Stomach smooth muscle (tissue), 2 donors: ENCODE measurements around the gene PDZK1IP1.

Source experiments
- H3K27ac ChIP-seq: one replicate; pipeline ENCODE4 v1.7.0; 2013; ENCODE audit warnings: mild to moderate bottlenecking, low read length, inconsistent platforms
- H3K27me3 ChIP-seq, 2 donors: one replicate each; pipeline ENCODE4 v1.7.0; 2013; ENCODE audit warnings: low read length in 2 of 2; ENCODE audit not compliant: insufficient read depth in 2 of 2, control insufficient read depth in 1 of 2
- H3K36me3 ChIP-seq, 2 donors: one replicate each; pipeline ENCODE4 v1.7.0; 2013; ENCODE audit warnings: low read length in 2 of 2; ENCODE audit not compliant: control insufficient read depth in 2 of 2, insufficient read depth in 2 of 2
- H3K4me1 ChIP-seq: one replicate; pipeline ENCODE4 v1.7.0; 2013; ENCODE audit warnings: low read length; ENCODE audit not compliant: control insufficient read depth, insufficient read depth
- H3K4me3 ChIP-seq, 2 donors: one replicate each; pipeline ENCODE4 v1.7.0; 2013; ENCODE audit warnings: low read length in 2 of 2
- H3K9ac ChIP-seq, 2 donors: one replicate each; pipeline ENCODE4 v1.7.0; 2013; ENCODE audit warnings: low read length in 2 of 2, mild to moderate bottlenecking in 1 of 2
- H3K9me3 ChIP-seq, 2 donors: one replicate each; pipeline ENCODE4 v1.7.0; 2013; ENCODE audit warnings: low read length in 2 of 2; ENCODE audit not compliant: control insufficient read depth in 2 of 2
- donor health status: healthy.
- donor health status: Pancreatic carcinoma.

PDZK1IP1 gene

DNA sequence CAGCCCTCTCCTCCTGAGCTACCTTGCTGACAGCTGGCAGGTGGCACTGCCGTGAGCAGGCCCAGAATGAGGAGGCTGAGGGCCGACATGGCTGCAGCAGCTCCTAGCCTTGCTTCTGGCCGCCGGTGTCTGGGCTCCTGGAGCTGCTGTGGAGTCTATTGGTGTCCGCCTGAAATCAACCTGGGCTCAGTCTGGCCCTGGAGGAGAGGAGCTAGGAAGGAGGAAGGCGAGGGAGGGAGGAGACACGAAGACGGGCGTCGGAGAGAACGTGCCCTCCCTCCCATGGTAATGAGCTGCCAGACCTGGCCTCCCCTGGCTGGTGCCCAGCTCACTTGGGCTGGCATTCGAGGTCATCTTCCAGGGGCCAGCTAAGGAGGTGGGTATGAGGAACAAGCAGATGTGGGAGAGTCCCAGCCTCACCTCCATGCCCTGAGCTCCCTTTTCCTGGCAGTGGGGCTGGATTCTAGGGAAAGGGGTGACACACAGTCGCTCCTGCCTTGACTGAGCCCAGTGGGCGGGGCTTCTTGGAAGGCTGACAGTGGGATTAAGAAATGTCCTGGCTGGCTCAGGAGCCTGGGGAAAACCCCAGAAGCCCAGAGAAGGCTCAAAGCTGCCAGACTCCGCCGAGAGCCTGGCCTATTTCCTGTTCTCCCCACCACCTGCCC is at the start of gene PDZK1IP1:
Gene PDZK1IP1 (minus strand): TSS at position 193 of the 665 bp plus-strand sequence. CDS start 104 bp downstream, at position 89.
- peak within 1 kb of the TSS in 1 of 2 donors; percentile 47 for H3K4me3 ChIP-seq
- peaks cover 25% of the 10 kb centered on the region for H3K4me1 ChIP-seq
- H3K27me3 ChIP-seq: peaks cover 1 to 3% of the 10 kb centered on the region in 2 donors
- H3K36me3 ChIP-seq: no peaks in the 10 kb centered on the region
- no peak within 1 kb of the TSS for H3K9ac ChIP-seq
- no peaks in the 10 kb centered on the region for H3K9me3 ChIP-seq
- peak within 1 kb of the TSS; percentile 24 for H3K27ac ChIP-seq

- Histone ChIP-seq H3K4me3 (no peak overlapping the region), H3K27me3 (peaks cover 8 to 23% of the 10 kb centered on the region in 2 donors), H3K9ac (no peak overlapping the region), H3K4me1 (no peaks in the 10 kb centered on the region), H3K9me3 (no peaks in the 10 kb centered on the region), H3K36me3 (no peaks in the 10 kb centered on the region), H3K27ac (no peak overlapping the region)
Observed at GRCh38 chr1:47238935-47239592, 49.2 kb upstream of the PDZK1IP1 start.

DNA sequence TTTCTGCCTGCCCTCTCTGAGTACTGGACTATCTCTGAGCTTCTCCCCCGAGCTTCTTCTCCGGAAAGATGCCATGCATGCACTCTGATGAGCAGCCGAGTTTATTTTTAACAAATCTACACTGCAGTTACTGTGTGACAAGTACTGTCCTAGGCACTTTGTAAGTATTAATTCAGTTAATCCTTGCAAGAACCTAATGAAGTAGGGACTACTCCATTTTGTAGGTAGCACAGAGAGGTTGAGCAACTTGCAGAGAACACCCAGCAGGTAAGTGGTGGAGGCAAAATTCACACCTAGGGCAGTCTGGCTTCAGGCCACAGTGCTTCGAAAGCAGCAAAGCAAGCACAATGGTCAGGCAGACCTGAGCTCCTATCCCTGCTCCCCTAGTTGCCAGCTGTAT is 46.0 kb upstream of the PDZK1IP1 start:
- Histone ChIP-seq H3K27me3 (peaks cover 36 to 38% of the 10 kb centered on the region in 2 donors), H3K4me1 (peaks cover 10% of the 10 kb centered on the region), H3K27ac (no peak overlapping the region), H3K9me3 (peaks cover 0 to 2% of the 10 kb centered on the region in 2 donors), H3K36me3 (no peaks in the 10 kb centered on the region), H3K9ac (no peak overlapping the region), H3K4me3 (no peak overlapping the region)

- H3K4me1 ChIP-seq: peaks cover 10% of the 10 kb centered on the region
- H3K36me3 ChIP-seq: no peaks in the 10 kb centered on the region
- H3K9me3 ChIP-seq: peaks cover 0 to 2% of the 10 kb centered on the region in 2 donors
- peaks cover 42% of the 10 kb centered on the region in 2 donors for H3K27me3 ChIP-seq
- no peak overlapping the region for H3K27ac ChIP-seq
- no peak overlapping the region for H3K9ac ChIP-seq
- no peak overlapping the region for H3K4me3 ChIP-seq
Observed at GRCh38 chr1:47235241-47235681, 45.4 kb upstream of the PDZK1IP1 start.

DNA sequence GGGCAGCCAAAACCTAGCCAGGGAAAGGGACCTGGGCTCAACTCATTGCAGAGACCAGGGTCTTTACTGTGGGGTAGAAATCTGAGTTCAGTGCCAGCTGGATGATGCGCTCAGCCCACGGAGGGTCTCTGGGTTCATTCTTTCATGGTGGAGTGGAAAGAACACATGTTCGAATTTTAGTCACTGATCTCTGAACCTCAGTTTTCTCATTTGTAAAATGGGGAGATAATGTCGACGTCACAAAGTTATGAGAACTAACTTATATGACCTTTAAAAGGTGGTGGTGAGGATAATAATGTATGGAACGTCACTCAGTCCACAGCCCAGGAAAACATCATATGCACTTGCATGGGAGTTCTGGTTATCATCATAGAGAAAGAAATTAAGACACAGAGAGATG is 43.4 kb upstream of the PDZK1IP1 start:
- Histone ChIP-seq H3K9ac (no peak overlapping the region), H3K4me1 (peaks cover 14% of the 10 kb centered on the region), H3K27me3 (peaks cover 62 to 63% of the 10 kb centered on the region in 2 donors), H3K27ac (no peak overlapping the region), H3K9me3 (peaks cover 0 to 2% of the 10 kb centered on the region in 2 donors), H3K4me3 (no peak overlapping the region), H3K36me3 (no peaks in the 10 kb centered on the region)

- Histone ChIP-seq H3K4me1 (peaks cover 14% of the 10 kb centered on the region), H3K9me3 (peaks cover 0 to 2% of the 10 kb centered on the region in 2 donors), H3K27ac (peak within 1 kb of the TSS; percentile 31), H3K9ac (peak within 1 kb of the TSS in 1 of 2 donors; percentile 29), H3K27me3 (peaks cover 69 to 71% of the 10 kb centered on the region in 2 donors), H3K36me3 (no peaks in the 10 kb centered on the region), H3K4me3 (peak within 1 kb of the TSS; percentile 51 to 66)
Observed at GRCh38 chr1:47232187-47232874, 42.5 kb upstream of the PDZK1IP1 start, which contains the start of gene TAL1. Gene TAL1 (minus strand): TSS chr1:47232225. CDS start chr1:47225888, 6,337 bp downstream.

- Histone ChIP-seq H3K36me3 (no peaks in the 10 kb centered on the region), H3K27me3 (peaks cover 76 to 79% of the 10 kb centered on the region in 2 donors), H3K9me3 (peaks cover 0 to 2% of the 10 kb centered on the region in 2 donors), H3K4me1 (peaks cover 14% of the 10 kb centered on the region), H3K4me3 (peak overlapping the region; percentile 51 to 66), H3K27ac (peak overlapping the region; percentile 31), H3K9ac (peak overlapping the region in 1 of 2 donors; percentile 29)
Observed at GRCh38 chr1:47231301-47232186, 41.7 kb upstream of the PDZK1IP1 start.

GRCh38 chr1:47230692-47231300 is 41.0 kb upstream of the PDZK1IP1 start:
- peak overlapping the region in 1 of 2 donors; percentile 66 for H3K4me3 ChIP-seq
- H3K27ac ChIP-seq: no peak overlapping the region
- peaks cover 0 to 2% of the 10 kb centered on the region in 2 donors for H3K9me3 ChIP-seq
- no peaks in the 10 kb centered on the region for H3K36me3 ChIP-seq
- H3K9ac ChIP-seq: peak overlapping the region in 1 of 2 donors; percentile 36
- H3K4me1 ChIP-seq: peaks cover 14% of the 10 kb centered on the region
- H3K27me3 ChIP-seq: peaks cover 80 to 86% of the 10 kb centered on the region in 2 donors

GRCh38 chr1:47229886-47230691 is 40.3 kb upstream of the PDZK1IP1 start:
- H3K27ac ChIP-seq: peak overlapping the region; percentile 24
- H3K36me3 ChIP-seq: no peaks in the 10 kb centered on the region
- H3K4me1 ChIP-seq: peaks cover 19% of the 10 kb centered on the region
- H3K4me3 ChIP-seq: peak overlapping the region in 1 of 2 donors; percentile 66
- H3K9me3 ChIP-seq: peaks cover 0 to 2% of the 10 kb centered on the region in 2 donors
- H3K9ac ChIP-seq: peak overlapping the region in 1 of 2 donors; percentile 36
- H3K27me3 ChIP-seq: peaks cover 81 to 91% of the 10 kb centered on the region in 2 donors
